ENCODE data around the gene SETD5.

SETD5 gene

GRCh38 chr3:9512456-9513045, 115.1 kb downstream of the SETD5 start:
- CTCF ChIA-PET = interaction anchor here (1.8 kb wide), 1 partner anchor 9 kb away, joined by 13 read pairs; no protein-coding TSS in a partner anchor
- TF ChIP-seq, protein P1, sequence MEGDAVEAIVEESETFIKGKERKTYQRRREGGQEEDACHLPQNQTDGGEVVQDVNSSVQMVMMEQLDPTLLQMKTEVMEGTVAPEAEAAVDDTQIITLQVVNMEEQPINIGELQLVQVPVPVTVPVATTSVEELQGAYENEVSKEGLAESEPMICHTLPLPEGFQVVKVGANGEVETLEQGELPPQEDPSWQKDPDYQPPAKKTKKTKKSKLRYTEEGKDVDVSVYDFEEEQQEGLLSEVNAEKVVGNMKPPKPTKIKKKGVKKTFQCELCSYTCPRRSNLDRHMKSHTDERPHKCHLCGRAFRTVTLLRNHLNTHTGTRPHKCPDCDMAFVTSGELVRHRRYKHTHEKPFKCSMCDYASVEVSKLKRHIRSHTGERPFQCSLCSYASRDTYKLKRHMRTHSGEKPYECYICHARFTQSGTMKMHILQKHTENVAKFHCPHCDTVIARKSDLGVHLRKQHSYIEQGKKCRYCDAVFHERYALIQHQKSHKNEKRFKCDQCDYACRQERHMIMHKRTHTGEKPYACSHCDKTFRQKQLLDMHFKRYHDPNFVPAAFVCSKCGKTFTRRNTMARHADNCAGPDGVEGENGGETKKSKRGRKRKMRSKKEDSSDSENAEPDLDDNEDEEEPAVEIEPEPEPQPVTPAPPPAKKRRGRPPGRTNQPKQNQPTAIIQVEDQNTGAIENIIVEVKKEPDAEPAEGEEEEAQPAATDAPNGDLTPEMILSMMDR (IDR thresholded peaks at IDR 0.05; ENCODE audit: control extremely low read depth, extremely low read depth, low read depth, missing control alignments) = no peak
- POLR2A ChIA-PET = no interaction called here
- DNase-seq (ENCODE audit: extremely low spot score) = no peak

GRCh38 chr3:9514306-9514705, 116.9 kb downstream of the SETD5 start:
- ChIA-PET CTCF (interaction anchor here (0.9 to 1.4 kb wide), 2 partner anchors 11 to 12 kb away, joined by 4 to 6 read pairs; no protein-coding TSS in a partner anchor), POLR2A (no interaction called here)
- DNase-seq (ENCODE audit: extremely low spot score) = no peak
- TF ChIP-seq, protein P1 (IDR thresholded peaks at IDR 0.05; ENCODE audit: control extremely low read depth, extremely low read depth, low read depth, missing control alignments) = no peak

DNA sequence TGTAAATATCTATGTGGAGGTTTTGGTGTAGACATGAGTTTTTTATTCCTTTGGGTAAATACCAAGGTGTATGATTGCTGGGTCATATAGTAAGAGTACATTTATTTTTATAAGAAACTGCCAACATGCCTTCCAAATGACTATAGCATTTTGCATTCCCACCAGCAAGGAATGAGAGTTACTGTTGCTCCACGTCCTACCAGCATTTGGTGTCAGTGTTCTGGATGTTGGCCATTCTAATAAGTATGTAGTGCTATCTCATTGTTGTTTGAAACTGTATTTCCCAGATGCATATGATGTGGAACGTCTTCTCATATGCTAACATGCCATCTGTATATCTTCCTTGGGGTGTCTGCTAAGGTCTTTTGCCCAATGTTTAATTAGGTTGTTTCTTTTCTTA, 117.5 kb downstream of the SETD5 start:
- no peak for DNase-seq (ENCODE audit: extremely low spot score)
- ChIA-PET CTCF (interaction anchor here (0.9 to 1.4 kb wide), 2 partner anchors 11 to 13 kb away, joined by 4 to 6 read pairs; no protein-coding TSS in a partner anchor), POLR2A (no interaction called here)
- TF ChIP-seq, protein P1 (IDR thresholded peaks at IDR 0.05; ENCODE audit: control extremely low read depth, extremely low read depth, low read depth, missing control alignments) = no peak

DNA sequence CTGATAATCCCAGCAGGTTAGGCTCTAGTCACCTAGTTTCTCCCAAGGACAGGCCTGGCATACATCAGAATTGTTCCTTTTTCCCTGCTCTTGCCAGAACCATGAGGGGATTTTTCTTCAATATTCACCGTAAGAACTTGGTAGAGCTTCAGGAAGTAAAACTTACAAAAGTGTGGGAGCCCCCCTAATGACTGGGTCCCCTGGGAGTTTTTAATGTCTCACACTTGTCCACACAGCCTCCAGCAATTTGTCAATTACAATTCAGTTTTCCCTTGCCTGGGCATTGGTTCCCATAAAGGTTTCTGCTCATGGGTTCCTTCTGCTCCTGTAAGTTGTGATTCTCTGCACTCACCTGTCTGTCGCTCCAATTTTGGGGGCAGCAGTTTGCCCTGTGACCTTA, 127.7 kb downstream of the SETD5 start:
- POLR2A ChIA-PET = interaction anchor here (0.6 kb wide), 1 partner anchor 375 kb away, joined by 6 read pairs; no protein-coding TSS in a partner anchor
- CTCF ChIA-PET = no interaction called here
- TF ChIP-seq, protein P1 (IDR thresholded peaks at IDR 0.05; ENCODE audit: control extremely low read depth, extremely low read depth, low read depth, missing control alignments) = no peak
- no peak for DNase-seq (ENCODE audit: extremely low spot score)
